ENCODE measurements around the gene TRIO. TPM values are rescaled to one million over a fixed set of nuclear protein-coding genes. Genes with fewer than 3 reads are reported as not detected.

Gene TRIO
- total RNA-seq, 1 experiment from 2014 or later: 136 TPM

- Mint-ChIP-seq H3K36me3 (ENCODE audit: insufficient read depth, unreplicated experiment) (peaks cover 27% of the 10 kb centered on the region), H3K9me3 (ENCODE audit: unreplicated experiment) (no peaks in the 10 kb centered on the region), H3K4me3 (ENCODE audit: unreplicated experiment) (no peak overlapping the region), H3K4me1 (ENCODE audit: insufficient read depth, unreplicated experiment) (peaks cover 17% of the 10 kb centered on the region), H3K27me3 (ENCODE audit: insufficient read depth, unreplicated experiment) (no peaks in the 10 kb centered on the region), H3K27ac (ENCODE audit: low read depth, unreplicated experiment) (peak overlapping the region; percentile 49)
- intact Hi-C loops (cut with micrococcal nuclease): no loop called here
- BruUV-seq (replicated peaks): no TSS peak
- ChIA-PET CTCF (interaction anchor here (1.2 to 1.4 kb wide), 2 partner anchors 10 to 12 kb away, joined by 3 to 5 read pairs; no protein-coding TSS in a partner anchor), POLR2A (interaction anchor here (0.6 kb wide), 1 partner anchor 38 kb away, joined by 3 read pairs; no protein-coding TSS in a partner anchor)
- no peak for TF ChIP-seq CTCF (IDR thresholded peaks at IDR 0.05; ENCODE audit: unreplicated experiment)
- no peak for DNase-seq (ENCODE audit: unreplicated experiment)
Measured at GRCh38 chr5:14226554-14226953, 83.4 kb downstream of the TRIO start.

- POLR2A ChIA-PET: interaction anchor here (0.6 kb wide), 1 partner anchor 38 kb away, joined by 3 read pairs; no protein-coding TSS in a partner anchor
- no peak for DNase-seq (ENCODE audit: unreplicated experiment)
- intact Hi-C loops (cut with micrococcal nuclease): no loop called here
- peaks cover 27% of the 10 kb centered on the region for H3K36me3 Mint-ChIP-seq (ENCODE audit: insufficient read depth, unreplicated experiment)
- H3K27me3 Mint-ChIP-seq (ENCODE audit: insufficient read depth, unreplicated experiment): no peaks in the 10 kb centered on the region
- no peak overlapping the region for H3K4me3 Mint-ChIP-seq (ENCODE audit: unreplicated experiment)
- CTCF ChIA-PET: interaction anchor here (1.2 to 1.4 kb wide), 2 partner anchors 11 to 12 kb away, joined by 3 to 5 read pairs; no protein-coding TSS in a partner anchor
- peaks cover 16% of the 10 kb centered on the region for H3K4me1 Mint-ChIP-seq (ENCODE audit: insufficient read depth, unreplicated experiment)
- H3K9me3 Mint-ChIP-seq (ENCODE audit: unreplicated experiment): no peaks in the 10 kb centered on the region
- BruUV-seq (replicated peaks): no TSS peak
- H3K27ac Mint-ChIP-seq (ENCODE audit: low read depth, unreplicated experiment): peak overlapping the region; percentile 49
- TF ChIP-seq CTCF (IDR thresholded peaks at IDR 0.05; ENCODE audit: unreplicated experiment): no peak
Measured at GRCh38 chr5:14226992-14227391, 83.8 kb downstream of the TRIO start.

- H3K4me1 Mint-ChIP-seq (ENCODE audit: insufficient read depth, unreplicated experiment): peaks cover 16% of the 10 kb centered on the region
- H3K27ac Mint-ChIP-seq (ENCODE audit: low read depth, unreplicated experiment): no peak overlapping the region
- BruUV-seq (replicated peaks): no TSS peak
- H3K4me3 Mint-ChIP-seq (ENCODE audit: unreplicated experiment): no peak overlapping the region
- CTCF ChIA-PET: interaction anchor here (0.6 to 1.4 kb wide), 2 partner anchors 13 to 43 kb away, joined by 3 to 5 read pairs; no protein-coding TSS in a partner anchor
- no peaks in the 10 kb centered on the region for H3K27me3 Mint-ChIP-seq (ENCODE audit: insufficient read depth, unreplicated experiment)
- intact Hi-C loops (cut with micrococcal nuclease): no loop called here
- no peak for DNase-seq (ENCODE audit: unreplicated experiment)
- POLR2A ChIA-PET: interaction anchor here (0.6 kb wide), 1 partner anchor 37 kb away, joined by 3 read pairs; no protein-coding TSS in a partner anchor
- no peak for TF ChIP-seq CTCF (IDR thresholded peaks at IDR 0.05; ENCODE audit: unreplicated experiment)
- H3K36me3 Mint-ChIP-seq (ENCODE audit: insufficient read depth, unreplicated experiment): peaks cover 25% of the 10 kb centered on the region
- H3K9me3 Mint-ChIP-seq (ENCODE audit: unreplicated experiment): no peaks in the 10 kb centered on the region
Measured at GRCh38 chr5:14227513-14227912, 84.4 kb downstream of the TRIO start.

- intact Hi-C loops (cut with micrococcal nuclease): no loop called here
- ChIA-PET CTCF (interaction anchor here (1.4 kb wide), 1 partner anchor 14 kb away, joined by 5 read pairs; no protein-coding TSS in a partner anchor), POLR2A (interaction anchor here (1.1 kb wide), 1 partner anchor 34 kb away, joined by 3 read pairs; no protein-coding TSS in a partner anchor)
- BruUV-seq (replicated peaks): no TSS peak
- Mint-ChIP-seq H3K27ac (ENCODE audit: low read depth, unreplicated experiment) (no peak overlapping the region), H3K36me3 (ENCODE audit: insufficient read depth, unreplicated experiment) (peaks cover 21% of the 10 kb centered on the region), H3K27me3 (ENCODE audit: insufficient read depth, unreplicated experiment) (no peaks in the 10 kb centered on the region), H3K9me3 (ENCODE audit: unreplicated experiment) (no peaks in the 10 kb centered on the region), H3K4me3 (ENCODE audit: unreplicated experiment) (no peak overlapping the region), H3K4me1 (ENCODE audit: insufficient read depth, unreplicated experiment) (peaks cover 16% of the 10 kb centered on the region)
- DNase-seq (ENCODE audit: unreplicated experiment): no peak
- TF ChIP-seq CTCF (IDR thresholded peaks at IDR 0.05; ENCODE audit: unreplicated experiment): no peak
Measured at GRCh38 chr5:14228219-14228618, 85.1 kb downstream of the TRIO start.

Measured in MCF 10A (cell line).